H4 (cell line): ENCODE measurements around the gene GNAQ. TPM values are rescaled to one million over a fixed set of nuclear protein-coding genes. Genes with fewer than 3 reads are reported as not detected.

Experiments used
- DNase-seq: peaks from one replicate; pipeline ENCODE4 v3.0.0-alpha.2; 2015; ENCODE audit warnings: low spot score
- total RNA-seq: library from RNA; depleted of rRNA; stranded (reverse); fragments of >200 nt; shearing (Covaris generic); gene quantifications from 2 replicates; pipeline ENCODE4 v1.2.3, GENCODE V29; 2014

The GNAQ gene
- total RNA-seq, 1 experiment from 2014 or later: 20.6 TPM

DNA sequence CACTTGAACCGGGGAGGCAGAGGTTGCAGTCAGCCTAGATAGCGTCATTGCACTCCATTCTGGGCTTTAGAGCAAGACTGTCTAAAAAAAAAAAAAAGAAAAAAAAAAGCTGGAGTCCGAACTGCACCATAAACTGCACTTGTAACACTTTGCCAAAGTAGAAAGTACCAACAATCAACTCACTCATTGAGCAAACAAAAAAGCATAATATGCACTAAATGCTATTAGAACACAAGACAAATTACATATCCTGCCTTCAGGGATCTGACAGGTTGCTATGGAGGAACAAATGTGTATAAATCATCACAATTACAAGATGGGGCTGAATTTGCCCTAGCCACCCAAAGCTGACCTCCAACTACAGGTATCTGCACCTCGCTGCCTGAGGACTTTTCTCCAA, 27.9 kb downstream of the GNAQ start:
- DNase-seq: no peak

DNA sequence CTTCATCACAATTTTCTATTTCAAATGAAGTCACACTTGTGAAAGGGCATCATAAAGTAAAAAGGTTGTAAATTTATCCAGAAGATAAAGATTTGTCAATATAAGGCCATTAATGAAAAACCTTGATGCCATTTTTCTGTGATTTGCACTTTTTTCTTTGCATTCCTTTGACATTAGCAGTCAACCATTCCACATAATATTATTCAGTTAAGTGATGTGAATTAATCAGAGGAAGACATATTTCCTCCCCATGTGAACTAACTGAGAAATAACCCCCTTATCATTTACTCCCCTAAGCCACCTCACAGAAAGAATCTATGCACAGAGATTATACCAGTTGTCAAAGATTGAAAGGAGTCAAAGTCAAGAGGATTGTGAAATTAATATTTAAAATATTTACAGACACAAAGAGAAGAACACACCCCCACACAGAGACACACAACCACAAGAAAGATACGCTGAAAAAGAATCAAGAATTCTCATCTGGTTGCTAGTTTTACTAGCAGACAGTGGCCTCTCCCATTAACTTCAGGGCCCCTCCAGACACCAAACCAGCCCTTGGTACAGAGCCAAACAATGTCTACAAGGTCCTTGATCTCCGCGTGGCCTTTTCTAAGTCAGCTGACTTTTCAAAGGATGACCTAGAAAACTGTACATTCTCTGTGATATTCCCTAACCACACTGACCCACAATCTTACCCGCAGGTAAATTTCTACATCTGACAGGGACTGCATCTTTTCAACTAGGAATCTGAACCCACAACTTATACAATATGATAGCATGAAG, 29.5 kb downstream of the GNAQ start:
- DNase-seq: no peak

DNA sequence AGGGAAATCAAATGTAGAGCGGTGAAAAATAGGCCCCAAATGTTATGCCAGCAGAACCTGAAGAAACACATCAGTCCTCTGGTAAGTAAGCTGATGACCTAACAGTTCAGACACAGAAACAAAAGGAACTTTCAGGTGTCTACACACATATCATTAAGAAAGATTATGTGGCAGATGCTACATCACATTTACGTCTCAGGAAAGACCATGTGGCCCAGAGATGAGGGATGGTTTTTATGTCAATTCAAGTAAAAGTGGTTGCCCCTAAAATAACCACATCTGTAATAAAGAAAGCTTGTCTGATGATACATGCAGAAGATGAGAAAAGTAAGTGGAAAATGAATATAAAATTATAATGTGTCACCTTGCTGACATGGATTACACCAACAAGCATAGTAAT, 31.4 kb downstream of the GNAQ start:
- DNase-seq: no peak

DNA sequence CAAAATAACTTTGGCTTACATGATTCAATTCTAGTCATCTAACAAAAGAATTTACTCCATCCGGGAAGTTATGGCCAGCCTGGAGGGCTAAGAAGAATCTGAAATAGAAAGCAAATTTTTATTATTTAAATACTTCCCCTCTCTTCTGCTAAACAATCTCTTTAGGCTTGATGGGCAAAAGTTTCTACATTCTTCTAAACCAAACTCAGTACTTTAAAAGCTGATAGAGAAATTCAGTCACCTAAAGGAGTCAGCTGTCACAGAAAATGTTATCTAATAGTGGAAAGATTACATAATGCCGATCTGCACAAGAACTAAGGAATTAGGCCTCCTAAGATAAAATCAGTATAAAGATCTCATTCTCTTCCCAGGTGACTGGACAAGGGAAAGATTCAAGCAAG, 32.4 kb downstream of the GNAQ start:
- DNase-seq: no peak

DNA sequence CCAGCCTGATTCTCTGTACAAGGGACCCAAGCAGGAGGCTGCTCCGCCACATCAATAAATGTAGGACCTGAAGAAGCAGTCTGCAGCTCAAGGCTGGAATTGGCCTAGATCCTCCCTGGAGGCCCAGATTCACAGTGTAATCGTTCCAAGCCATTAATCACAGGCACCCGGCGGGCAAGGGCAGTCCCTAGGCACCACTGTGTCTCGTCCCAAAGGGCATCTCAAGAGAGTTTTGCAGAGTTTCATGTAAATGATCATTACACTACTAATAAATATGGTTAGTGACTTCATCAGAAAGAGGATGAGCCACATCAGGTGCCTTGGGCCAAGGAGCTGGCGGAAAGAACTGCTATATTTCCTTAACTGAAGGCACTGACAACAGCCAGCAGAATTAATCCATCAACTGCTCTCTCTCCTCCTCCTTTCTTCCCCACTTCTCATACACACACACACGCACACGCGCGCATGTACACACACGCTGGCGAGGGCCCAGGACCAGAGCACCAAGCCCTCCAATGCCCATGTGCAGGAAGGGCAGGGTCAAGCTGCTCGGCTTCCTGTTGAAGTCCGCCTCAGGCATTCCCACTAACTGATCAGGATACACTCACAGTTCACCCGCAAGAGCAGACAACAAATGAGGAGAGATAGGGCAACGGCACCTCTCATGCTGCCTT, 33.9 kb downstream of the GNAQ start:
- DNase-seq: no peak

DNA sequence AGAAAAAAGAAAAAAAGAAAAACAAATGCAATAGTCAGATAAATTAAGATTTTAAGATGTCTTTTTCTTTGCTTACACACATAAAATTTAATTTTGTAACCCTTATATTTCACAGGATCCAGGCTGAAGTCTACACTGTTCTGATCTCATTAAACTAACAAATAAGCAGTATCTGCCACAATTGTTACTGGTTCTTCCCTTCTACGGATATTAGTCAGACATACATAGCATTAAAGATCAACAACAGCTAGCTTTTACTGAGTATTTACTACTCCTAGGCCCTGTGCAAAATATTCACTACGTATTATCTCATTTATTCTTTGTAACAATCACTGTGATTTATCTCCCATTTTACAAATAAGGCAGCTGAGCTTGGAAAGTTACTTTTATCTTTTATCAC, 34.9 kb downstream of the GNAQ start:
- no peak for DNase-seq

DNA sequence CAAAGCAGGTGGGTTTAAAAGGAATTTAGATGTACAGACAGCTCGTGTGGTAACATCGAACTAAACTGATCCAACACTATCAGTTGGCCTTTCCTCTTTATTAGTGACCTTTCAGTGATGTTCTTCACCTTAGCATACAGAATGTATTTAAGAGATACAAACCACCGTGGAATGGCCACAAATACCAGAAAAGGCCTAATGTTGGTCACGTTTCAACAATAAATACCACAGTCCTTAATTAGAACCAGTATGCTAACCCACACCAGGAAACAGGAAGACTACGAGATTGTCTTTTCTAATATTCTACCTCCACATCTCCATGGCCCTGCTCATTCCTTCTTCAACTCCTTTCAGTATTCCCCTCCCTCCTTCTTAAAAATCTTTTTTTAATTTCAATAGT, 40.4 kb downstream of the GNAQ start:
- no peak for DNase-seq

DNA sequence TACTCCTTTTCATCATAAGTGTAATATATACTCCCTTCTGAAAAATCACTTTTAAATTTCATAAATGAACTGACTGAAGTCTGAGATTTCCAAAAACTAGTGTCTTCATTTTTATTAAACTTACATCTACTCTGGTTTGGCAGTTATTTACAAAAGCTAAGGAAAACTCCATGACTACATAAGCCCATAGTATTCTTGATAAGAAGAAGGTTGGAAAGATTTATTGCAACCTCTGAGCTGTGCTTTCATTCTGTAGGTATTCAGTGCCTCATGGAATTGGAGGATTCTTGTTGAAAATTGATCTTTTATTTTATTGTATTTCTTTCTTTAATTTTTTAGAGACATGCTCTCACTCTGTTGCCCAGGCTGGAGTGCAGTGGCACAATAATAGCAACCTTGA, 41.7 kb downstream of the GNAQ start:
- no peak for DNase-seq

DNA sequence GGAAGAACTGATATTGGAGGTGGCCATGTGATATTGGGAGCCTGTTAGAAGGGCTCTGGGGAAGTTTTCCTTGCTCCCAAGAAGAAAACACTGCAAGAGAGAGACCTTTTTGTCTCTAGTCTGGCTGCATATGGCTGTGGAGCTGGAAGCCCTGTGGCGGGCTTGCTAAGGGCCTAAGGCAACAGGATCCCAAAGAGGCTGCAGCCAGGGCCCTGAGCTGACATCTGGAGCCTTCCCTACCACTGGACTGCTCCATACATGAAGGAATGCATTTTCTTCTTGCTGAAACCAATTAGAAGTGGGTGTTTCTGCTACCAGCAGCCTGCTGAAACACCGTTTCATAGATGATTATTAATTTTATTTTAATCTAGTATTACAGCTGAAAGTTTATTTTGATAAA, 42.2 kb downstream of the GNAQ start:
- no peak for DNase-seq

DNA sequence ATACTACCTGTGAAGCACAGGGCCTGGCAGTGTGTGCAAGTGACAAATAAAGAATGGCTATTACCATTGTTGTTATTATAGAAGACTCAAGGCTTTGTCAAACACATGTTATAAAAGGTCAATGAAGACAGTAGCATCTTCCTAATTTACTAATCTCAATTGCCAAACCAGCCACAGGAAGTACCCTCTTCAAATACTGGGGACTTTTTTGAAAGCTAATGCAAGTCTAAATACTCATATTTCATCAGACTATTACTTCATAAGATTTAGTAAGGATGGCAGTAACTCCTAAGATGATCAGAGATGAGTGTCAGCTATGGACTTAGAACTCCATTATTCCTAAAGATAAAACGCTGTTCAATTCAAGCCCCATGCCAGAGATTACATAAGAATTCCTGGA, 43.0 kb downstream of the GNAQ start:
- DNase-seq: no peak

DNA sequence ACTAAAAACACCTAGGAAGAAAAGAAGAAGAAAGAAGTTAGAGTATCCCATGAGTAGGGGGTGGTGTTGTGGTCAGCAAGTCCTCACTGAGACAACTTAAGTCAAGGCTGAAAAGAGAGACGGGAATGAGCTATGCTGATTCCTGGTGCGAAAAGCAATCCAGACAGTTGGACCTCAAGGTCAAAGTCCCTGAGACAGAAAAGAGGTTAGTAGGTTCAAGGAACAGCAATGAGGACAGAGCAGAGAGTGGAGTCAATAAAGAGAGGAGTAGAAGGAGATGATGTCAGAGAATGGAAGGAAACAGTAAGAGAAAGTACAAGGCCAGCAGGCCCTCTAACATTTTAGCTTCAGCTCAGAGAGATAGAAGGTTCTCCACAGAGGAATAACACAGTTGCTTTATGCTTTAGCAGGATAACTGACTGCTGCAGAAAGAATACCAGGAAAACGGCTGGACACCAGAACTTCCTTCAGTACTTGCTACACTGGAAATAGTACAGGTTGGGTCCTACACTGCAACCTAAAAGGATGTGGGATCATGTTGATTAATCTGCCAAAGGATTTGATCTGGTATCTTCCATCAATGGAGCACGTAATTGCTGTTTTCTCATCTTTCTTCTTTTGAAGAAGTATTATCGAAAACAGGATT, 43.6 kb downstream of the GNAQ start:
- DNase-seq: no peak

DNA sequence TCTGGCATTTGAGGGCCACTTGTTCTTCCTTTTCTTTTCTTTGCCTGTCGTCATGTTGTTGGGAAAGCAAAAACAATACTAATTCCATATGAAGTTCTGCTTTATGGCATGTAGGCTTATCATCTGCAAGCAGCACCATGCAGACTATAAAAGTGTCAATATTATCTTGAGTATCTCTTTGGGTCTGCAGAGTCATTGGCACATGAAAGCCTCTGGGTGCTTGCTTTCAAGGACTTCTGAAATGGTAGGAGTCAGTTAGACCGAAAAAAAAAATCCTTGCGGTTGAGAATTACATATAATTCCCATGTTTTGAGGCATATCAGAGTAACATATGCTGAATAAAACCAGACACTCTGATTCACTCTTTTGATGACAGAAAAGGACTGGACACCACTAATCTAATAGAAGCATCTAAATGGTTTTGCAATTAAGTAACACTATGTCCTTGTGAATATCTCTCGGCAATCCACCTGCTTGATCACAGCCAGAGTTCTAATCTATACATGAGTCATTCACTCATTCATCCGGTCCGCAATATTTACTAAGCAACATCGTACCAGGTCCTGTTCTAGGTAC, 44.4 kb downstream of the GNAQ start:
- no peak for DNase-seq

DNA sequence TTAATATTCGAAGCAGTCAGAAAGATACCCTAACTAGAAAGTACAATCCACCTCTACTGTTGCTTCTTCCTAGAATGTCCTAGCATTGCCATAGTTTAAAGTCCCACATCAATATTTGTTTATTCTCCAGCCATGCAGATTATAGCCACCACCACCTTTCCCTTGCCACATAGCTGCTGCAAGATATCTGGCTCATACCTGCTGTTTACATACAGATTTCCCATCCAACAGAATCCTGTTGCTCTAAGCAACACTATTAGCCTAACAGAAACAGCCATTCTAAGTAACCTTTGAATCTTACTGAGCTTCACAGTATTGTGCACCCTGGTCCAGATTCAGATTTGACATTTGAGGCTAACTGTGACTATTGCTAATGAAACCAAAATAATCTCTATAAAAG, 45.6 kb downstream of the GNAQ start:
- DNase-seq: no peak

DNA sequence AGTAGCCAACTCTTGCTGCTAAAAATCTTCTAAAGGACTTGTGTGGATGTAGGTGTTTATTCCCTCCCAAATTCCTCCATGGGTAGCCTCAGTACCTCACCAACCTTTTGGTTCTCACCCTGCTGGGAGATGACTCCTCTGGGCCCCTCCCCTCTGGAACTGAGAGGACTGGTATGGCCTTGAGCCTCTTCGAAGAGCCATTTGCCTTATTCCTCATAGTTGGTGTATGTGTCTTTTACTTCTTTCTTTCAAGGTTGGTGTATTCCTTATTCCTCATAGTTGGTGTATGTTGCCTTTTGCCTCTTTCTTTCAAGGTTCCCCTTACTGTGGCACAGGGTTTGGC, 48.3 kb downstream of the GNAQ start:
- no peak for DNase-seq

DNA sequence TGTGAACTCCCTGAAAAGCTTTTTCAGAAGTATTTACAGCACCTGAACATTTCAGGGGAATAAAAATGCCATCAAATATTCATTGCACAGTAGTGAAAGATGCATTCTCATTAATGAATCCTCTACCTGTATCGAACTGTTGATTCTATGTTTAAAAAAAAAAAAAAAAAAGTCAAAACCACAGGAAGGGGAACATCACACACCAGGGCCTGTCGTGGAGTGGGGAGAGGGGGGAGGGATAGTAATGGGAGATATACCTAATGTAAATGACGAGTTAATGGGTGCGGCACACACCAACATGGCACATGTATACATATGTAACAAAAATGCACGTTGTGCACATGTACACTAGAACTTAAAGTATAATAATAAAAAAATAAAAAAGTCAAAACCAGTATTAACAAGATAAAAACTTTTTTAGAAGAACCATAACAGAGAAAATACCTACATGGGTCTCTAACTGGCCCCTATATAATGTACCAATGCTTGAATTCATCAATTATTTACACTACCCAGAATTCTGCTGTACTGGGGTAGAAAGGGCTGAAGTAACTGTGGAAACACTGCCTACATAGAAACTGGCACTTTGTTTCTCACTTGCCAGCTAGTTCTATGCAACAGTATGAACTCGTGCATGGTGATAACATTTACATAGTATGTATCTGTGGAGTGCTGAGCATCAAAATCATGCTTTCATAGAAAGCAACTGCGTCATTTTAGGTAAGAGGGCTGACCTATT, 48.9 kb downstream of the GNAQ start:
- no peak for DNase-seq

DNA sequence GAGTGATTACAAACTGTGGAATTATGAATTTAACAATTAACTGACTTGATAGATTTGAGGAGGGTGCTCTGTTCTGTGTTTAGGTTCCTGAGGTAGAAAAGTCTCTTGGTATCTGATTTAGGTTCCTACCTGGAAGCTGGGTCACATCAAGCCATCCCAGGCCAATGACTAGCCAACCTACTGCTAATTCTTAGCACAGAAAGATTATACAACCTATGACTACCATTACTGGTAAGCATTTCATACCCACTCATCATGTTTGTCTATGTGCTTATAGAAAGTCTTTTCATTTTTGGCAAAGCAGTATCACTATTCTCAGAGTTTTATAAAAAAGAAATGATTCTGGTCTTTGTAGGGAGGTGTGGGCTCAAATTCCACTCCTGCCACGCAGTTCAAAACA, 49.7 kb downstream of the GNAQ start:
- DNase-seq: no peak

DNA sequence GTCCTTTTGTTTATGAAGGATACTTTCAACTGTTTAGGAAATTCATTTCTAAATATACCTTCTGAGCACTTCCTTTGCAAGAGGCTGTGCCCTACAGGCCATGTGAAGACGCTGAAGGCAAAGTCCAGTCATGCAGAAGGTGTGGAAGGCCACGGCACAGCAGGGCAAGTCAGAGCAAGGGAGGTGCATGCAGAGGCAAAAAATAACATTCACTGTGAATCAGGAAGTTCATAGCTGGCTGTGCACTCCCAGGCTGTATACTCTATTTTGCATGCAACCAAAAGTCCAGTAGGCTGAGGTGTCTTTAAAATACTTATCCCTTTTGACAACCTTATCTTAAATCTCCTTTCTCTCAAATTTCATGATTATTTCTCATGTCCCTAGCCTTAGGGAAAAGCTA, 50.3 kb downstream of the GNAQ start:
- no peak for DNase-seq

DNA sequence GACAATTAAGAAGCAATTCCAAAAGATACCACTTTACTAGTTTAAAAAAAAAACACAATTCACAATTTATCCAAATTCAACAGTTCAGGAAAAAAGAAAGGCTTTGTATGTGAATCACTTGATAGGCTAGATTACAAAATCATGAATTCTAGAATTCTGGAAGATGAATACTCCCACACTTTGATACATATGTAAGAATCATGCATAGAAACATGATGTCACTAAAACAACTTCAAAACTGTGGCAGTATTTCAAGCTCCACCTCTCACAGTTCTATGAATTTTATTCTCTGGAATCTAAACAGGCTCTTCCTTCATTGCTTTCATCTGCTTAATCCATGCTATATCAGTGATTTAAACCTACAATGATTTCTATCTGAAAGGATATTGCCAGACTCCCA, 51.0 kb downstream of the GNAQ start:
- DNase-seq: no peak

DNA sequence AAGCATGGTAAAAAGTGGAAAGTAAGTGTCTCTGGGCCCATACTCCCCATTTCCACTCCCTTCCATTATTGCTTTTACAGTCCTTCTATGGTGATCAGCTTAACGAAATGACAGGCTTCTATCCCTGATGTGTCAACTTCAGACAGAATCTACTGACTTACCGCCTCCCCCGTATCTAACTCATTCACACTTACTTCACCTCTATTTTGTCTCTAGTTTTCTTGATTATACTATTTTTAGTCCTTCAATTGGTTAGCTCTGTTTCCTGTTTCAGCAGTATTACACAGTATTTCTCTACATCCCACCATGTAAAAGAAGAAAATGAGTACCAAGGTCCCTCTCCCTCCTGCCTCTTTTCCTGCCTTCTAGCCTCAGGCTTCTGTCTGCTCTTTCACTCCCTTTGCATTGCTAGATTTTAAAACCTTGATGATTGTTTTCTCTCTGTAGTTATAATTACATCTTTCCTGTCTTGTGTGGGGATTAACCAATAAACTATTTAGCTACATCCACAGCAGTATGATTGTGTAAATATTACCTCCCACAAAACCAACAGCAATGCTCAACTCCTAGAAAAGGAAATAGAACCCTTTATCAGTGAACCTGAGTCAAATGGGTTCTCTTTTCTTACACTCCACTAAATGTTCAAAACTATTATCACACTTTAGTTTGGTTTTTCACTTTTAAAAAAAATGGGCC, 53.4 kb downstream of the GNAQ start:
- DNase-seq: no peak

DNA sequence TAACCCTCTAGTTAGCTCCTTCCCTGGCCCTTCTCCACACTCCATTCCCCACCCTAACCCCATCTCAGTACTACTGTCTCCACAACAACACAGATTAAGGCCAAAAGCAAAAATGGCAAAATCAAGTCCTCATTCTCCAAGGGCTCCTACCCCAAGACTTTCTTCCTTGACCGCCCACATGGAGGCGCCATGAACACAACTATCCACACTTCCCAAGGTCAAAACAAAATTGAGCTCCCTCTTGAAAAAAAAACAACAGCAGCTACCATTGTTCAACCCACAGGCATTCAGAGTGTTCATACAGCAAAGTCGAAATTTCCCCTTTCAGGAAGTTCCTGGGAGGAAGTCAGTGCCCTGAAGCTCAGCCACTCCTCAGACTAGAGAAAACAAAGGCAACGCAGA, 54.4 kb downstream of the GNAQ start:
- peak; percentile 39 for DNase-seq

DNA sequence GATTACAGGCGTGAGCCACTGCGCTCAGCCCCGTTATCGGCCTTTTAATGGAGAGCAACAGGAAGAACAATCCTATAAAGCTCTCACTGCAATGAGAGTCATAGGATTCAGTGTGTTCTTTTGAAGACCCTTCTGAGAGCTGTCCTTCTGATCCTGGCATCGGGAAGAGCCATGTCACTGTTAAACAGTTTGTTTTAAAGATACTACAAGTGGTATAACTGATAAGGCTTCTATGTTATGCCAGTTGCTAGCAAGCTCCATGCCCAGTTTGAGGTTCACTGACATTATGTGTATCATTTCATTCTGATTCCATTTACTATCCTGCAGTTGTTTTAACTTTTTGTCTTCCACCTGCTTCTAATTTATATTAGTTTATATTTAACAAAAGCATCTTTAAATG, 55.8 kb downstream of the GNAQ start:
- DNase-seq: no peak

DNA sequence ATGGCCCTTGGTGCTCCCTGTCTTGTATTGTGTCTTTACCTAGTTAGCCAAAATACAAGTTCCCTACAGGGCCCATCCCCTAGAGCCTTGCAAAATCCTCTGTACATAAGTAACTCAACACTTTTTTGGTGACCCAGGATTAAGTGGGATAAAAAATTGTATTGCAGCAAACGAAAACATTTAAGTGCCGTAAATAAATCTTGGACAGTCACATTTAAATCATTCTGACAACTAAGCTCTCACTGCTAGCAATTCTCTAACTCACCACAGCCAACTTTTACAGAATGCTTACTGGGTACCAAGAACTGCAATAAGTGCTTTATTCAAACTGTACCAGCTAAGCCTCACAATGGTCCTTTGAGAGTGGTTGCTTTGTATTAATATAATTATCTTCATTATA, 56.6 kb downstream of the GNAQ start:
- DNase-seq: no peak
